H9 (cell line): Measurements from ENCODE around the gene SMO. TPM values are rescaled to one million over a fixed set of nuclear protein-coding genes. Genes with fewer than 3 reads are reported as not detected.

ENCODE experiments used
- DNase-seq: peaks from one replicate; pipeline ENCODE4 v3.0.0-alpha.2; 2017
- H2AFZ ChIP-seq: one replicate; pipeline ENCODE4 v1.6.1; 2013; ENCODE audit warnings: mild to moderate bottlenecking, low read length, control low read depth, moderate library complexity
- H2AK5ac ChIP-seq: 2 replicates; pipeline ENCODE4 v1.6.1; 2013; ENCODE audit warnings: low read length, control low read depth, mixed read lengths; ENCODE audit not compliant: insufficient read length
- H2BK120ac ChIP-seq: one replicate; pipeline ENCODE4 v1.6.1; 2013; ENCODE audit warnings: low read depth, mild to moderate bottlenecking, low read length, control low read depth, inconsistent platforms; ENCODE audit not compliant: poor library complexity, severe bottlenecking
- H2BK12ac ChIP-seq: 2 replicates; pipeline ENCODE4 v1.6.1; 2013; ENCODE audit warnings: low read length, control low read depth, mixed read lengths, low read depth; ENCODE audit not compliant: insufficient read length
- H2BK15ac ChIP-seq: 2 replicates; pipeline ENCODE4 v1.6.1; 2013; ENCODE audit warnings: low read depth, low read length, control low read depth
- H2BK20ac ChIP-seq: one replicate; pipeline ENCODE4 v1.6.1; 2013; ENCODE audit warnings: low read depth, mild to moderate bottlenecking, low read length, control low read depth, inconsistent platforms; ENCODE audit not compliant: poor library complexity, severe bottlenecking
- H2BK5ac ChIP-seq: 2 replicates; pipeline ENCODE4 v1.6.1; 2013; ENCODE audit warnings: low read length, control low read depth, mixed read lengths; ENCODE audit not compliant: insufficient read length
- H3K14ac ChIP-seq: 2 replicates; pipeline ENCODE4 v1.6.1; 2013; ENCODE audit warnings: low read length, control low read depth; ENCODE audit not compliant: insufficient read depth
- H3K18ac ChIP-seq: 2 replicates; pipeline ENCODE4 v1.6.1; 2013; ENCODE audit warnings: low read depth, mild to moderate bottlenecking, mixed read lengths, low read length, control low read depth; ENCODE audit not compliant: insufficient read length
- H3K23ac ChIP-seq: 2 replicates; pipeline ENCODE4 v1.6.1; 2013; ENCODE audit warnings: low read length, control low read depth, mixed read lengths, low read depth; ENCODE audit not compliant: insufficient read length
- H3K23me2 ChIP-seq: 2 replicates; pipeline ENCODE4 v1.6.1; 2013; ENCODE audit warnings: low read depth, mild to moderate bottlenecking, mixed read lengths, low read length, control low read depth; ENCODE audit not compliant: insufficient read length, poor library complexity, severe bottlenecking
- H3K27ac ChIP-seq: 2 replicates; pipeline ENCODE4 v1.5.1; 2013; ENCODE audit warnings: low read length, control low read depth, mixed read lengths, low read depth; ENCODE audit not compliant: insufficient read length
- H3K27me3 ChIP-seq: 2 replicates; pipeline ENCODE4 v1.6.1; 2013; ENCODE audit warnings: low read length, control low read depth, inconsistent platforms; ENCODE audit not compliant: insufficient read depth
- H3K4ac ChIP-seq: 2 replicates; pipeline ENCODE4 v1.6.1; 2013; ENCODE audit warnings: low read depth, mild to moderate bottlenecking, control low read depth, inconsistent platforms, low read length, moderate library complexity
- H3K4me1 ChIP-seq: 2 replicates; pipeline ENCODE4 v1.6.1; 2013; ENCODE audit warnings: low read length, control low read depth, inconsistent platforms; ENCODE audit not compliant: insufficient read depth
- H3K4me2 ChIP-seq: 2 replicates; pipeline ENCODE4 v1.6.1; 2013; ENCODE audit warnings: low read length, control low read depth, mixed read lengths; ENCODE audit not compliant: insufficient read length, insufficient read depth
- H3K56ac ChIP-seq: 2 replicates; pipeline ENCODE4 v1.6.1; 2013; ENCODE audit warnings: low read depth, mild to moderate bottlenecking, mixed read lengths, low read length, control low read depth; ENCODE audit not compliant: insufficient read length
- H3K79me1 ChIP-seq: 2 replicates; pipeline ENCODE4 v1.6.1; 2013; ENCODE audit warnings: low read depth, mild to moderate bottlenecking, moderate library complexity, low read length, control low read depth, inconsistent platforms; ENCODE audit not compliant: insufficient read depth, poor library complexity, severe bottlenecking
- H3K79me2 ChIP-seq: 2 replicates; pipeline ENCODE4 v1.6.1; 2013; ENCODE audit warnings: low read length, control low read depth, inconsistent platforms; ENCODE audit not compliant: insufficient read depth
- H3K9ac ChIP-seq: 2 replicates; pipeline ENCODE4 v1.6.1; 2013; ENCODE audit warnings: low read length, control low read depth, mixed read lengths; ENCODE audit not compliant: insufficient read length; ENCODE audit errors: extremely low read depth
- H3K9me3 ChIP-seq: one replicate; pipeline ENCODE4 v1.6.1; 2013; ENCODE audit warnings: low read depth, low read length, inconsistent platforms; ENCODE audit not compliant: control insufficient read depth
- H3T11ph ChIP-seq: one replicate; pipeline ENCODE4 v1.6.1; 2013; ENCODE audit warnings: mild to moderate bottlenecking, low read length, control low read depth, inconsistent platforms
- H4K20me1 ChIP-seq: one replicate; pipeline ENCODE4 v1.6.1; 2013; ENCODE audit not compliant: control insufficient read depth, insufficient read length, insufficient read depth
- H4K5ac ChIP-seq: 2 replicates; pipeline ENCODE4 v1.6.1; 2013; ENCODE audit warnings: low read depth, mild to moderate bottlenecking, mixed read lengths, low read length, control low read depth; ENCODE audit not compliant: insufficient read length
- H4K8ac ChIP-seq: replicated peaks from 2 replicates; pipeline ENCODE4 v1.6.1; 2013; ENCODE audit warnings: low read length, control low read depth, mixed read lengths, low read depth; ENCODE audit not compliant: insufficient read length
- H4K91ac ChIP-seq: 2 replicates; pipeline ENCODE4 v1.6.1; 2013; ENCODE audit warnings: low read depth, mild to moderate bottlenecking, moderate library complexity, mixed read lengths, low read length, control low read depth; ENCODE audit not compliant: insufficient read length
- H3K27ac Mint-ChIP-seq, 3 experiments: 2 replicates in 2 of 3; 3 replicates in 1 of 3; pipeline ENCODE4 v1.8.0; 2020 to 2021; ENCODE audit warnings: mixed read lengths in 3 of 3, mild to moderate bottlenecking in 1 of 3, moderate library complexity in 1 of 3
- H3K27me3 Mint-ChIP-seq: 2 replicates; pipeline ENCODE4 v1.8.0; 2021; ENCODE audit warnings: low read depth, mild to moderate bottlenecking, moderate library complexity, mixed read lengths
- H3K36me3 Mint-ChIP-seq, 3 experiments: 2 replicates in 2 of 3; 3 replicates in 1 of 3; pipeline ENCODE4 v1.8.0; 2020 to 2021; ENCODE audit warnings: low read depth in 3 of 3, mixed read lengths in 3 of 3; ENCODE audit not compliant: insufficient read depth in 1 of 3
- H3K4me1 Mint-ChIP-seq, 2 experiments: 2 replicates each; pipeline ENCODE4 v1.8.0; 2020; ENCODE audit warnings: mixed read lengths in 2 of 2
- H3K4me3 Mint-ChIP-seq, 2 experiments: 2 replicates in 1 of 2; 3 replicates in 1 of 2; pipeline ENCODE4 v1.8.0; 2020 to 2021; ENCODE audit warnings: mild to moderate bottlenecking in 2 of 2, mixed read lengths in 2 of 2, moderate library complexity in 1 of 2
- H3K9me3 Mint-ChIP-seq, 2 experiments: 2 replicates in 1 of 2; 3 replicates in 1 of 2; pipeline ENCODE4 v1.8.0; 2020; ENCODE audit warnings: mild to moderate bottlenecking in 2 of 2, mixed read lengths in 2 of 2, moderate library complexity in 1 of 2
- WGBS: extraction: QIAGEN DNeasy Blood & Tissue Kit; methylation state at CpG from one replicate; pipeline ENCODE4 v1.1.7; 2013; ENCODE audit warnings: missing lambda C conversion rate, low lambda C conversion rate, mixed read lengths; ENCODE audit not compliant: insufficient read length; ENCODE audit errors: extremely low coverage; 5-methylcytosine and 5-hydroxymethylcytosine counted together
- total RNA-seq: library from RNA; stranded (reverse); gene quantifications from 2 replicates; pipeline ENCODE4 v1.2.1, GENCODE V29; 2021
- TF ChIP-seq, protein P1 (sequence below): fragments of 200-600 bp; sonication (generic); conservative IDR thresholded peaks from 3 replicates; pipeline ENCODE4 v1.8.0; 2021; ENCODE audit warnings: antibody characterized with exemption, mild to moderate bottlenecking

Gene SMO
- total RNA-seq, 1 experiment from 2014 or later: 66.8 TPM

- Histone ChIP-seq H4K91ac (no peak overlapping the region), H2AK5ac (no peak overlapping the region), H3K4me1 (no peaks in the 10 kb centered on the region; the same call in none of the 2 replicates), H3K4me2 (no peak overlapping the region), H3K23me2 (peaks cover 10% of the 10 kb centered on the region), H2BK120ac (no peak overlapping the region), H2BK15ac (no peak overlapping the region), H3T11ph (no peak overlapping the region), H4K20me1 (peaks cover 2% of the 10 kb centered on the region), H2BK20ac (no peak overlapping the region), H3K23ac (no peak overlapping the region), H3K9ac (no peak overlapping the region), H4K8ac (no peak overlapping the region), H3K4ac (no peak overlapping the region), H3K9me3 (no peaks in the 10 kb centered on the region), H3K56ac (no peak overlapping the region), H3K79me1 (peaks cover 12% of the 10 kb centered on the region), H2BK5ac (no peak overlapping the region), H3K14ac (no peak overlapping the region), H3K18ac (no peak overlapping the region), H3K27ac (no peak overlapping the region), H3K27me3 (no peaks in the 10 kb centered on the region; the same call in 1 of the 2 replicates), H4K5ac (no peak overlapping the region), H2BK12ac (no peak overlapping the region), H2AFZ (no peak overlapping the region), H3K79me2 (peaks cover 26% of the 10 kb centered on the region; the same call in 1 of the 2 replicates)
- TF ChIP-seq, protein P1, sequence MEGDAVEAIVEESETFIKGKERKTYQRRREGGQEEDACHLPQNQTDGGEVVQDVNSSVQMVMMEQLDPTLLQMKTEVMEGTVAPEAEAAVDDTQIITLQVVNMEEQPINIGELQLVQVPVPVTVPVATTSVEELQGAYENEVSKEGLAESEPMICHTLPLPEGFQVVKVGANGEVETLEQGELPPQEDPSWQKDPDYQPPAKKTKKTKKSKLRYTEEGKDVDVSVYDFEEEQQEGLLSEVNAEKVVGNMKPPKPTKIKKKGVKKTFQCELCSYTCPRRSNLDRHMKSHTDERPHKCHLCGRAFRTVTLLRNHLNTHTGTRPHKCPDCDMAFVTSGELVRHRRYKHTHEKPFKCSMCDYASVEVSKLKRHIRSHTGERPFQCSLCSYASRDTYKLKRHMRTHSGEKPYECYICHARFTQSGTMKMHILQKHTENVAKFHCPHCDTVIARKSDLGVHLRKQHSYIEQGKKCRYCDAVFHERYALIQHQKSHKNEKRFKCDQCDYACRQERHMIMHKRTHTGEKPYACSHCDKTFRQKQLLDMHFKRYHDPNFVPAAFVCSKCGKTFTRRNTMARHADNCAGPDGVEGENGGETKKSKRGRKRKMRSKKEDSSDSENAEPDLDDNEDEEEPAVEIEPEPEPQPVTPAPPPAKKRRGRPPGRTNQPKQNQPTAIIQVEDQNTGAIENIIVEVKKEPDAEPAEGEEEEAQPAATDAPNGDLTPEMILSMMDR: no peak
- H3K27ac Mint-ChIP-seq: no peak overlapping the region
- no CpG with 5 or more reads among the region's 3 CpGs for WGBS
- H3K36me3 Mint-ChIP-seq: peaks cover 14 to 39% (median 38%) of the 10 kb centered on the region in 3 experiments; a peak in 6 of 7 replicates
- no peaks in the 10 kb centered on the region for H3K27me3 Mint-ChIP-seq
- no peaks in the 10 kb centered on the region for H3K9me3 Mint-ChIP-seq
- peaks cover 28 to 30% of the 10 kb centered on the region in 2 experiments for H3K4me1 Mint-ChIP-seq
- DNase-seq: no peak
- no peak overlapping the region for H3K4me3 Mint-ChIP-seq
Observed at GRCh38 chr7:129193892-129194291, 5.5 kb downstream of the SMO start.
